OCI-LY3 (cell line): Measurements from ENCODE around the gene SURF2.

Experiments
- H2AFZ ChIP-seq: fragments of 200-600, 300-600 bp; shearing (Covaris generic); 2 replicates; pipeline ENCODE4 v1.6.0; 2014; ENCODE audit warnings: antibody characterized with exemption, low read depth, low read length
- H3K27ac ChIP-seq: fragments of 200-600, 300-600 bp; sonication (generic); 2 replicates; pipeline ENCODE4 v1.5.1; 2014; ENCODE audit warnings: mild to moderate bottlenecking, low read length, moderate library complexity, mixed read lengths
- H3K27me3 ChIP-seq: fragments of 200-600, 300-600 bp; sonication (generic); 2 replicates; pipeline ENCODE4 v1.6.1; 2014; ENCODE audit warnings: low read depth, low read length, mixed read lengths
- H3K36me3 ChIP-seq: fragments of 200-600, 300-600 bp; sonication (generic); replicated peaks from 2 replicates; pipeline ENCODE3; 2014; ENCODE audit warnings: low read depth, low read length, mixed read lengths
- H3K4me1 ChIP-seq: fragments of 300-600, 200-600 bp; sonication (generic); 2 replicates; pipeline ENCODE4 v1.6.1; 2014; ENCODE audit warnings: low read length, mixed read lengths
- H3K4me2 ChIP-seq: fragments of 200-600, 300-600 bp; sonication (generic); 2 replicates; pipeline ENCODE4 v1.6.1; 2014; ENCODE audit warnings: low read length, mixed read lengths
- H3K4me3 ChIP-seq: fragments of 300-600, 200-600 bp; sonication (generic); 2 replicates; pipeline ENCODE4 v1.5.1; 2014; ENCODE audit warnings: antibody characterized with exemption, mild to moderate bottlenecking, low read length, moderate library complexity
- H3K79me2 ChIP-seq: fragments of 300-600, 200-600 bp; shearing (Covaris generic); 2 replicates; pipeline ENCODE4 v1.6.1; 2014; ENCODE audit warnings: mild to moderate bottlenecking, low read length, mixed read lengths
- H3K9ac ChIP-seq: fragments of 300-600, 200-600 bp; shearing (Covaris generic); 2 replicates; pipeline ENCODE4 v1.6.0; 2014; ENCODE audit warnings: mild to moderate bottlenecking, low read length, moderate library complexity
- H3K9me3 ChIP-seq: fragments of 200-600, 300-600 bp; shearing (Covaris generic); 2 replicates; pipeline ENCODE4 v1.6.1; 2014; ENCODE audit warnings: low read length, mixed read lengths; ENCODE audit not compliant: insufficient read depth
- H4K20me1 ChIP-seq: fragments of 200-600, 300-600 bp; sonication (generic); 2 replicates; pipeline ENCODE4 v1.6.1; 2016; ENCODE audit warnings: low read length, mixed read lengths; ENCODE audit not compliant: insufficient read depth
- EZH2phosphoT487 ChIP-seq: fragments of 200-600 bp; shearing (Covaris generic); IDR thresholded peaks from 2 replicates; pipeline ENCODE4 v1.6.1; 2018; ENCODE audit warnings: antibody characterized with exemption, mixed run types, low read depth
- TF ChIP-seq, protein P1 (sequence below): fragments of 200-600, 300-600 bp; sonication (generic); IDR thresholded peaks from 2 replicates; pipeline ENCODE4 v1.5.1; 2014; ENCODE audit warnings: antibody characterized with exemption, low read length, low read depth

SURF2 gene

DNA sequence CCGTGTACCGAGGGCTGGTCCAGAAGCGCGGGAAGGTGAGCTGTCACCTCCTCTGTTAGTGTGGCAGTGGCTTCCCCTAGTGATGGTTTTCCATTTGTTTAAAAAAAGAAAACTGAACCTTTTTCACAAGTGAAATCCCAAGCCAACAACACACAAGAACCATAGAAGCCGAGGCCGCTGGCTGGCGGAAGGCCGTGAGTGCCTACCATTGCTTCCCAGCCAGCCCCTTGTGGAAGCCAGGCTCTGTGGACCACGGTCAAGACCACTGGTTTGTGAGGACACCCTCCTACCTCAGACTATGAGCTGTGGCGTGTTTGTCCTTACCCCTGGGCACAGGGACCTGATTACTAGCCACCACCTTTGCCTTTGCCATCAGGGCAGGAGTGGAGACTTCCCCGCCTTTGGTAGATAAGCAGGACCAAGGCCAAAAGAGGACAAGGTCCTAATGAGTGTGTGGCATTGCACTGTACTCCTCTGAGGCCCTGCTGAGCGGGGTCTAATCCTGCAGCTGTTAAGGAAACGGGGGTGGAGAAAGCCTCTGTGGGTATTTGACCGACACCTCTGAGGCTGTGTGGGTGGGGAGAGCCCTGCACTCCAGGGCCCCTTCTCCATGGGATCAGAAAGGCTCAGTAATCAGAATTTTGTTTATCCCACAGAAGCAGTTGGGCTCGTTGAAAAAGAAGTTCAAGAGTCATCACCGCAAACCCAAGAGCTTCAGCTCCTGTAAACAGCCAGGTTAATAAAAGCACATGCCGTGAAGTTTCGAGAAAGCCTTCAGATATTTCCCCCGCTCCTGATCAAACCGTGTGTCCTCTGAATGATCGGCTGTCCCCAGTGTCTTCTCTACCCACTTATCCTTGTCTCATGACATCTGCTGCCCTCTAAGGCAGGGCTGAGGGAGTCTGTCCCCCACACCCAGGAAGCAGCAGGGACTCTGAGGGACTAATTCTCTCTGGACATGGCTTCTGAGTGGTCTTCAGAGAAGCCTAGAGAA lies 4.3 kb downstream of the SURF2 start:
- peaks cover 6% of the 10 kb centered on the region for H3K4me1 ChIP-seq
- no peak overlapping the region for H2AFZ ChIP-seq
- no peaks in the 10 kb centered on the region for H3K9me3 ChIP-seq
- H3K4me2 ChIP-seq, result no peak overlapping the region
- no peak overlapping the region for H3K9ac ChIP-seq
- no peak overlapping the region for H3K4me3 ChIP-seq
- TF ChIP-seq, protein P1, sequence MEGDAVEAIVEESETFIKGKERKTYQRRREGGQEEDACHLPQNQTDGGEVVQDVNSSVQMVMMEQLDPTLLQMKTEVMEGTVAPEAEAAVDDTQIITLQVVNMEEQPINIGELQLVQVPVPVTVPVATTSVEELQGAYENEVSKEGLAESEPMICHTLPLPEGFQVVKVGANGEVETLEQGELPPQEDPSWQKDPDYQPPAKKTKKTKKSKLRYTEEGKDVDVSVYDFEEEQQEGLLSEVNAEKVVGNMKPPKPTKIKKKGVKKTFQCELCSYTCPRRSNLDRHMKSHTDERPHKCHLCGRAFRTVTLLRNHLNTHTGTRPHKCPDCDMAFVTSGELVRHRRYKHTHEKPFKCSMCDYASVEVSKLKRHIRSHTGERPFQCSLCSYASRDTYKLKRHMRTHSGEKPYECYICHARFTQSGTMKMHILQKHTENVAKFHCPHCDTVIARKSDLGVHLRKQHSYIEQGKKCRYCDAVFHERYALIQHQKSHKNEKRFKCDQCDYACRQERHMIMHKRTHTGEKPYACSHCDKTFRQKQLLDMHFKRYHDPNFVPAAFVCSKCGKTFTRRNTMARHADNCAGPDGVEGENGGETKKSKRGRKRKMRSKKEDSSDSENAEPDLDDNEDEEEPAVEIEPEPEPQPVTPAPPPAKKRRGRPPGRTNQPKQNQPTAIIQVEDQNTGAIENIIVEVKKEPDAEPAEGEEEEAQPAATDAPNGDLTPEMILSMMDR, result no peak
- no peak for TF ChIP-seq EZH2phosphoT487
- peaks cover 20% of the 10 kb centered on the region for H3K79me2 ChIP-seq
- H3K27me3 ChIP-seq, result no peaks in the 10 kb centered on the region
- 0 out of 2 replicates have a peak, but pooled peaks cover 1% of the 10 kb centered on the region for H4K20me1 ChIP-seq
- no peak overlapping the region for H3K27ac ChIP-seq
- peaks cover 51% of the 10 kb centered on the region for H3K36me3 ChIP-seq

DNA sequence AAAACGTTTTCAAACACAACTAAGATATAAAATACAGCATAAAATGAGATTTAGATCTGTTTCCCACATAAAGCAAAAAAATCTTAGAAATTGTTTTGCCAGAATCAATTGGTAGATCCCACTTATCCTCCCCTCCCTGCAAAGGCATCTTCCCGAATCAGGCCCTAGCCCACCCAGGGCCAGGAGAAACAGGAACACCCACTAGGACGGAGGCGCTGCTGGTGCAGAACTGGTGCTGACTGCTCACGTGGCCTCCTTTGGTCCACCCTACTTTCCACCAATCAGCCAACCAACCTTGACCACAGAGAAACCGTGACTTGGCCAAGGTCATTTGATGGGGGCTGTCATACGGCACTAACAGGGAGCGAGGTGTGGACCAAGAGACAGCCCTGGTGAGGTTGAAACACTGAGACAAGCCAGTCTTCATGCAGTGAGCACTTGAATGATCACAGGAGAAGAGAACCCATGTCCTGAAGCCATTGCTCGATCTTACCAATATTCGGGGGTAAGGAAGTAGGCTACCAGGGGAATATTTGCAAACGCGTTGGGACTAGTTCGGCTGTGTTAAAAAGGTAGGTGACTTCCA lies 5.2 kb downstream of the SURF2 start:
- H3K27ac ChIP-seq, result no peak overlapping the region
- H3K79me2 ChIP-seq, result peaks cover 25% of the 10 kb centered on the region

DNA sequence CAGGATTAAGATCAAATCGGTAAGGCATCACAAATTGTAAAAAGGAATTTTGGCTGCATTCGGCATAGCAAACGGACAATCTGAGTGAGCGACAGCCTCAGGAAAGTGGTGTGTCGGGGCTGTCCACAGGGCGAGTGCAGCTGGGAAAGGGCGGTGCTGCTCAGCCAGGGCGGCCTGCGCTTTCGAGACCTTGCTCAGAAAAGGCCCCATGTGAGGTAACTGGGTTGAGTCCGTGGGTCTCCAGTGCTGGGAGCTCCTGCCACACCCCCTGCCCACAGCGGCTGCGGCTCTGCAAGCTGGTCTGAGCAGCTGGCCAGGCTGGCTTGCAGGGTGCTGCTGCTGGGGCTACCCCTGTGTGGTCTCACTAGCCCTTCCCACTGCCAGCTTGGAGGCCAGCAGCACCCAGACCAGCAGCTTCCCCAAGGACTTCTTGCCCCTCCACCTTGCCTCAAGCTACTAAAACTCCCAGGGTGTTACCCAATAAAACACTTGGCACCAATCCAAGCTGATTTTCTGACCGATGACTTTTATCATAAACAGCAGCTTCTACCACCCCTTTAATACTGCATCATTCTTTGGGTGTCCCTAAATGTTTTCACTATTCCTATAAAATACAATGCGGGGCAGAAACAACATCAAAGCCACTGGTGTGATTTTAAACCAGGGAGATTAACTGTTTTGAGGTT lies 6.2 kb downstream of the SURF2 start:
- Histone ChIP-seq H3K79me2 (peaks cover 26% of the 10 kb centered on the region), H3K9ac (no peak overlapping the region), H3K9me3 (no peaks in the 10 kb centered on the region), H3K4me1 (peaks cover 2% of the 10 kb centered on the region; the same call in 1 of the 2 replicates), H3K27ac (no peak overlapping the region), H3K4me2 (no peak overlapping the region), H3K36me3 (peaks cover 68% of the 10 kb centered on the region), H3K27me3 (no peaks in the 10 kb centered on the region), H2AFZ (no peak overlapping the region), H3K4me3 (no peak overlapping the region), H4K20me1 (peaks cover 18% of the 10 kb centered on the region)
- TF ChIP-seq, protein P1, result no peak
- TF ChIP-seq EZH2phosphoT487, result no peak

More for the DNA sequence above, 5.2 kb downstream of the SURF2 start:
- no peak overlapping the region for H3K4me3 ChIP-seq
- H3K27me3 ChIP-seq, result no peaks in the 10 kb centered on the region
- H3K4me1 ChIP-seq, result peaks cover 6% of the 10 kb centered on the region
- no peaks in the 10 kb centered on the region for H3K9me3 ChIP-seq
- H3K4me2 ChIP-seq, result no peak overlapping the region
- TF ChIP-seq, protein P1, result no peak
- no peak for TF ChIP-seq EZH2phosphoT487
- no peak overlapping the region for H2AFZ ChIP-seq
- H3K36me3 ChIP-seq, result peaks cover 60% of the 10 kb centered on the region
- H4K20me1 ChIP-seq, result peaks cover 9% of the 10 kb centered on the region
- no peak overlapping the region for H3K9ac ChIP-seq
